Right forelimb (tissue), 1 donor: Measurements from ENCODE around the gene IRGQ.
"Not testable (repeated sequence)": the region's sequence is repeated elsewhere in the genome, so short reads cannot be mapped to it uniquely, and the experiment has no call there.

ENCODE experiments used
- DNase-seq: peaks from one replicate; pipeline ENCODE4 v3.0.0-alpha.2; 2018

The IRGQ gene

DNA sequence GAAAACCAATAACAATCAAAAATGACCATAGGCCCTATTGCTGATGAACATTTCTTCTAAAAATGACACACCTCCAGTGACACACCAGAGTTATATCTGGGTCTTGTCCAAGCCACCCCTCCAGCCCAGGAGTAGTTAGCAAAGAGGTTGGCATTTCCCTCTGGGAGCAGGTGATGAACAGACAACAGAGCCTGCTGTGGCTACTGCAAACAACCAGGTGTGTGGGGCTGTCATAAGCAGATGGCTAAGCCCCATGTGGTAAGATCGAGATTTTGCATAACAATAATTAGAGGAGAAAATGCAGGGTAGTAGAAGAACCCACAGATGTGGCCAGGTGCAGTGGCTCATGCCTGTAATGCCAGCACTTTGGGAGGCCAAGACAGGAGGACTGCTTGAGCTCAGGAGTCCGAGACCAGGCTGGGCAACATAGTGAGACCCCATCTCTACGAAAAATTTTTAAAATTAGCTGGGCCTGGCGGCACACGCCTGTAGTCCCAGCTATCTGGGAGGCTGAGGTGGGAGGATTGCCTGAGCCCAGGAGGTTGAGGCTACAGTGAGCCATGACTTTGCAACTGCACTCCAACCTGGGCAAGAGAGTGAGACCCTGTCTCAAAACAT lies 25.7 kb downstream of the IRGQ start:
- DNase-seq: no peak

DNA sequence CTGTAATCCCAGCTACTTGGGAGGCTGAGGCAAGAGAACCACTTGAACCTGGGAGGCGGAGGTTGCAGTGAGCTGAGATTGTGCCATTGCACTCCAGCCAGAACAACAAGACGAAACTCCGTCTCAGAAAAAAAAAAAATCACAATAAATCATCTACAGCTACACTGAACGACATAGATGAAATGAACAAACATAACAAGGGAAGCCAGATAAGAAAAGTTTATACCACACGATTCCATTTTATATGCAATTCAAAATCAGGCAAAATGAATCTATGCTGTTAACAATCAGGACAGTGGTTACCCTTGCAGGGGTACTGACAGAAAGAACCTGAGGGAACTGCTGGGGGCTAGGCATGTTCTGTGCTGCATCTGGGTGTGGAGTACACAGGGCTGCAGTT lies 26.3 kb downstream of the IRGQ start:
- DNase-seq: no peak

DNA sequence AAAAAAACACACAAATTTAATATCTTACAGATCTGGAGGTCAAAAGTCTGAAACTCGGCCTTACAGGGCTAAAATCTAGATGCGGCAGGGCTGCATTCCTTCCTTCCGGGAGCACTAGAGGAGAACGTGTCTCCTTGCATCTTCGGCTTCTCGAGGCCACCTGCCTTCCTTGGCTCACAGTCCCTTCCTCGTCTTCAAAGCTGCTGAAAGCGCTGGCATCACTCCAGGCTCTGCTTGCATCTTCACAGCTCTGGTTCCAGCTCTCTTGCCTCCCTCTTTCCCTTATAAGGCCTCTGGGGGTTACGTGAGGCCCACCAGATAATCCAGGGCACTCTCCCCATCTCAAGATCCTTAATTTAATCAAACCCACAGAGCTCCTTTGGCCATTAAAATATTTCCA lies 31.1 kb downstream of the IRGQ start:
- DNase-seq: no peak

DNA sequence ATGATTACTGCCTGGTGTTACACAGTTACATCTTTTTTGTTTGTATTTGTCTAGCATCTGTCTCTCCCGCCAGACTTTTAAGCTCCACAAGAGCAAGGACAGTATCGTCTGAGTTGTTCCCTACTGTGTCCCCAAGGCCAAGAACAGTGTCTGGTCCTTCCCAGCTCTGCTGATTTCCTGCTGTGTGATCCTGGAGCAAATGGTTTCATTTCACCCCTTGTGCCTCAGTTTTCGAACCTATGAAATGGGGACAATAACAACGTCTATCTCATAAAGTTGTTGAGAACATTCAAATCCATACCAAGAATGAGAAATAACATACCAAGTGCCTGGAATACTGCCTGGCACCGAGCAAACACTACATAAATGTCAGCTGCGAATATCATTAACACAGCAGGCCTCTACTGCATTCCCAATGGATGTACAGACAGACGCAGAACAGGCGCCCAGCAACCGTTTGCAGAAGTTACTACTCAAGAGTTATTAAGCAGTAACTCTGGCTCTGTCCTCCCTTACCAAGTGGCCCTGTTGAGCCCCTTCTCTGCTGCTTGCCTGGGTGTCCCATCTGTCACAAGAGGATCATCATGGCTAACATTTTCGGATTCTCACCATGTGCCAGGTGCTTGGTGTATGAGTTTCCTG lies 32.0 kb downstream of the IRGQ start:
- DNase-seq: no peak

DNA sequence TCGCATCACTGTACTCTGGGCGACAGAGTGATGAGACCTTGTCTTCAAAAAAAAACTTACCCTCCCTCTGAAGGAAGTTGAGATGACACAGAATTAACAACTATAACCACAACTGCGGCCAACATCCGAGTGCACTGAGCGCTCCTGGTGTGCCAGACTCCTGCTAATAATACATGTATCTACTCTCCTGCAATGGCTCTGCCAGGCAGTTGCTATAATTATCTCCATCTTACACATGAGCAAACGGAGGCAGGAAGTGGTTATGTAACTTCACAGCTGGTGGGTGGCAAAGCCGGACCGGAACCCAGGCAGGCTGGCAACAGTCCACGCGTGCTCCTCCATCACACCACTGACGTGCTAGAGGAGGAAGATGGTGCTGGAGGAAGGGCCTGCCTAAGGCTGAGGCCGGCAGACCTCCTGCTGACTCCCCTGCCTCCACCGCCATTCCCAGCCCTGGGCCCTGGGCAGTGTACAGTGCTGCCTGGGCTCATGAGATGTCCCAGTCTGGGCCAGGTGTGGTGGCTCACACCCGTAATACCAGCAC lies 33.2 kb downstream of the IRGQ start:
- DNase-seq: no peak

DNA sequence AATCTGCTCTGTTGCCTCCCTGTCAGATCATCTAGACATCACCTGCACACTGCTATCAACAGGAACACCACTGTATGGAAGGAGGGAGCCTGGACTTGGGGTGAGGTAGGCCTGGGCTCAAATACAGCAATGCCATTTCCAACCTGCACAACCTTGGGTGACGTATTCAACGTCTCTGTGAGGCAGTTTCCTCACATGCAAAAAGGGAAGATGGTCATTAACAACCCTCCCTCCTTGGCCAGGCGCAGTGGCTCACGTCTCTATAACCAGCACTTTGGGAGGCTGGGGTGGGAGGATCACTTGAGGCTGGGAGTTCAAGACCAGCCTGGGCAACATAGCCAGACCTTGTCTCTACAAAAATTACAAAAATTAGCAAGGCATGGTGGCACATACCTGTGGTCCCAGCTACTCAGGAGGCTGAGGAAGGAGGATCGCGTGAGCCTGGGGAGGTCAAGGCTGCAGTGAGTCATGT lies 33.7 kb downstream of the IRGQ start:
- no peak for DNase-seq

DNA sequence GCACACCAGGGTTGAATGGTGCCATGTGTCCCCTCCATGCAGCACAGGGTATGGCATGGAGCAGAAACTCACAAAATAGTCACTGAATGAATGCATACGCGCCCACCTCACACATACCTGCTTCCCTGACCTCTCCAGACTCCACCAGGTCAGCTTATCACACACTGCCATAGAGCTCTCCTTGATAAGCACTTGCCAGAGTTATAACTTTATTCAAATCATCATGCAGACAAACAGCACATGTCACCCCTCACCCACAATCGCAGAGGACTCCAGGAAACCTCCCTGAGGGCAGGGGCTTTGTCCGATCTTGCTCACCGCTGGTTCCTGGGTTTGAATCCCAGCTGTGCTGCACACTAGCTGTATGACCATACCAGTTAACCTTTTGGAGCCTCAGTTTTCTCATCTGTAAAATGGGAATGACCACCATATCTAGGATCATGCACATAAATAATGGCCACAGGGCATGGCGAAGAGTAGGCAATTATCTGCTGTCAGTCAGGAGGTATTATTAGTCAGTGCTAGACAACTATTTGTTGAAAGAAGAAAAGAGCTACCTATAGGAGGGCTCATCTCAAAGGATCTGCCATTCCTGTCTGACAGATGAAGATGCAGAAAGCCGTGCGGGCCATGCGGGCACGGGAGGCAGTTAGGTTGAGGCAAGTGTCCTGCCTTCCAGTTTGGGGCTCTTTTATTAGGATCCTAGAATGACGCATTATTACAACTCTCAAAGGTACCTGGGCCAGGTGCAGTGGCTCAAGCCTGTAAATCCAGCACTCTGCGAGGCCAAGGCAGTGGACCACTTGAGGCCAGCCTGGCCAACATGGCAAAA lies 34.6 kb downstream of the IRGQ start:
- DNase-seq: no peak

DNA sequence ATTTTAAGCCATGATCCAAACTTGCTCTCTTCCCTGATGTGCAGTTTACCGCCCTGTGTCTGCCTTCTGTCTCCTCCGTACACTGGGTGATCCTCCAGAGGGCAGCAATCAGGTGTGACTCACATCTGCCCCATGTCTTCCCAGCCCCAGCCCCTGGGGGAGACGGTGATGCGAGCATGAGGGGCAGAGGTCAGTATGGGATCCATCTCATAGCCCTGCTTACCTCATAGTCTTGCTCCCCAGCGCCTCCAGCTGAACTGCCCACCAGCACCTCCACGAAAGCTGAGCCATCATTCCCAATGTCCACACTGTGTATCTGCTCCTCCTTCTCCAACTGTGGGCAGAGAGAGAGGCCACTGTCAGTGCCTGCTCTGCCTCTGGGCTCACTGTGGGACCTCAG lies 35.2 kb downstream of the IRGQ start:
- no peak for DNase-seq

DNA sequence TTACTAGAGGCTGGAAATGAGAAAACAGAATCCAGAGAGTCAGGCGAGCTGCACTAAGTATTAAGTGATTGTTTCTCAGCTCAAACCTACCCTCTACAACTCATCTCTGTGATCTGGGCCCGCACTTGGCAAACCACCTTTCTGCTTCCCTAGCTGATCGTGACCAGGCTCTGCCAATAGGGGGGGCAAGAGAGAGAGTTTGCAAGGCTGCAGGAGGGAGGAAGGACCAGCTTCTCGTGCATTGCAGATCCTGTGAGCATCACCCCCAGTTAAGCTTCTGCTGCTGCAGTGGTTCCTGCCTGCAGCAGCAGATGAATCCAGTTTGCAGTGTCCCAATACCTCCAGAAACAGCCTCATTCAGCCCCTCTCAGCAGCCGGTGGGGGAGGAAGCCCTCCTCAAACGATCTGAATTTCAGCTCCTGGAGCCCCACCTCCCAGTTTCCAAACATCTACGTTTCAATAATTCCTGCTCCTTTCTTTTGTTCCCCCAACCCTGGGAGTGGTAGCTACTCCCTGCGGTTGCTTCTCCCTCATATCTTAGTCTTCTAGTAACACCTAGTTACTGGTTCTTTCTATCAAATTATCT lies 40.7 kb downstream of the IRGQ start:
- DNase-seq: peak; percentile 73

DNA sequence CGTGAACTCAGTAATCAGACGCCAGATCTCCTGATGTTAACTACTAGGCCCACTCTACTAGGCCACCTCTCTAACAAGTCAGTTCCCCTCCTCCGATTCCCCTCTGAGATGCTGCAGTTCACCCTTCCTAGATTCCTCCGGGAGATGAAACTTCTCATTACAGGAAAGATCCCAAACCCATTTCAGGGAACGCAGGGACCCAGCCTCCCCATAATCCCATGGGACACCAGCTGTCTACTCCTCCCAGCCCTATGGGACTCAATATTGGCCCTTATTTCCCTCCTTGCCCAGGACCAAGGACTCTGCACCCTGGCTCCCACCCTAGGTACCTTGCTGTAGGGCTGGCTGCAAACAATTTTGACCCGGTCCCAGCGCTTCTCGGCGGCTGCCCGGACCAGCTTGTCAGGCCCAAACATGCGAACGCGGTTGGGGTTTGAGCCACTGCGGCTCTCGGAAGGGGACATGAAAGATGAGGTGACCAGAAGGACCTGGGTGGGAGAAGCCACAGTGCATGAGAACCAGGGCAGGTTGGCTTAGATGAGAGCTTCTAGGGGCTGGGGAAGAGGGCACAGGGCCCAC lies 41.5 kb downstream of the IRGQ start:
- DNase-seq: no peak

DNA sequence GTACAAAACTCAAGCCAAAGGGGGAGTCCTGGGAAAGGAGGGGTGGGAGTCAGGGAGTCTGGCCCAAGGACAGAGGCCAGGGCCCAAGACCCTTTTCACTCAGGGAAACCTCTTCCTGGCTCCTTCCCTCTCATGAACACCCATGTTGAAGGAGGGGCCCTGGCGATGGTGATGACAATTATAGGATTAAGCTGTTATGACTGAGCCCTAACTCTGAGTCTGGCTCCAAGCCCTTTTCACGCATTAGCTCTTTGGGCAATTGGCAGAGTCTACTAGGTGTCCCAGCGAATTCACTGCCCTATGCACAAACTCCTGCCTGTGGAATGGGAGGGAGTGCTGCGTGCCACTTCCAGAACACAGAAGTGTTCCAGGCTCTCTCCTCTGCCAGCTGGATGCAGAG lies 42.3 kb downstream of the IRGQ start:
- DNase-seq: no peak

DNA sequence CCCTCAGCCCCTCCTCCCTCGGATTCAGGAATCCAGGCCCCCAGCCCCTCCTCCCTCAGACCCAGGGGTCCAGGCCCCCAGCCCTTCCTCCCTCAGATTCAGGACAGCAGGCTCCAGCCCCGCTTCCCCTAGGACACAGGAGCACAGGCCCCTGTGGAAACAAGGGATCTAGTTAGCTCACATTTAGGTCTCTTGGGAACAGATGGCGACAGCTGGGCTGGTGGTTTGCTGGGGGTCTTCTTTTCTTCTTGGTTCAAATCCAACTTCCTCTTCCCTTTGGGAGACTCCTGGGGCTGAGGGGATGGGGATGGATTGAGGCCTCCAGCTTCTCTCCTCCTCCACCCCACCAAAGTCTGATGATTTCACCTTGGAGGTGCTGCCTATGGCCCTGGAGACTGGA lies 43.3 kb downstream of the IRGQ start:
- no peak for DNase-seq

DNA sequence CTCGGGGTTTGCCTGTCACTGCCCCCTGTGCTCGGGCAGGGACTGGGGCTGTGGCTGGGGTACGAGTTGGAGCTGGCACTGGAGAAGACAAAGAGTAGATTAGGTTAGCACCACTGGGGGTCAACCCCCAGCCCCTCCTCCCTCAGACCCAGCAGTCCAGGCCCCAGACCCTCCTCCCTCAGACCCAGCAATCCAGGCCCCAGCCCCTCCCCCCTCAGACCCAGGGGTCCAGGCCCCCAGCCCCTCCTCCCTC lies 43.8 kb downstream of the IRGQ start:
- no peak for DNase-seq

DNA sequence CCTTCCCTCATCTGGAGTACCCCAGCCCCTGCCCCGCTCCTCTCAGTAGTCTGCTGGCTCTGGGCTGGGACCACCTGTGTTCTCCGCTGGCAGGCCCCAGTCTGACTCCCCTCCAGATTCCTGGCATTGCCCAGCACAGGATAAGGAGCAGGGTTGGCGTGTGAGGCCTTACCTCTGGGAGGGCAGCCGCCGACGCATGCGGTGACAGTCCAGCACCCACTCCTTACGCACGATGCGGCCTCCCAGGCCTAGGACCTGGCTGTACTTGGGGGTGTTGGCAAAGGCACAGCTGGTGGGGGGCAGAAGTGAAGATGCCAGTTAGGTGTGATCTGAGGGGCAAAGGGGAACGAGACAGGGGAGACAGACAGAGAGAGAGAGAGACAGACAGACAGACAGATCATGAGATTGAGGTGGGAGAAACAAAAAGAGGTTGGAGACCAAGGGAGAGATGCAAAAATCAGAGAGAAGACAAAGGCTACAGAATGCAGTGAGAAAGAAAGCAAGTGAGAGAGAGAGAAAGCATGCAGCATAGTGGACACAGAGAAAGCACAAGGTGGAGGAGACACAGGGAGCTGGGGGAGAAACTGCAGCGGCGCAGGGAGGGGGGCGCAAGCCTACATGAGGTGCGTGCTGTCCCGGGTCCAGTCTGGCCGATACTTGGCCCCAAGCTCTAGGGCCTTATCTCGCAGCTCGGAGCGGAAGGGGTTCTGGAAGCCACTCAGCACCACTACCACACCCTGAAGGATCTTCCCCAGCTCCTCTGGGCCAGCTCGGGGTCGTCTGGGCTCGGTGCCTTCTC lies 44.3 kb downstream of the IRGQ start:
- no peak for DNase-seq

DNA sequence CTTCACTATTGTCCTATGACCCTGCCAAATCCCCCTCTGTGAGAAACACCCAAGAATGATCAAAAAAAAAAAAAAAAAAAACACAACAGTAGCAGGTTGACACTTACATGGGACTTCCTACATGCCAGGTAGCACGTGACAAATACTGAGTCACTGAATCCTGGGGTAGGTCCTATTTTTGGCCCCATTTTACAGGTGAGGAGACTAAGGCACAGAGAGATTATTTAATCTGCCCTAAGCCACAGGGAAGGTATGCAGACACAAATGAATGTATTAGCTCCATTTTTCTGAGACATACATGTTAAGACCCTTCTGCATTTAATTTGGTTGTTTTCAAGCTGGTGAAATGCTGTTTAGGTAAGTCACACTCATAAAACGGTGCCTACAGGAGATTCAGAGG lies 47.2 kb downstream of the IRGQ start:
- no peak for DNase-seq

DNA sequence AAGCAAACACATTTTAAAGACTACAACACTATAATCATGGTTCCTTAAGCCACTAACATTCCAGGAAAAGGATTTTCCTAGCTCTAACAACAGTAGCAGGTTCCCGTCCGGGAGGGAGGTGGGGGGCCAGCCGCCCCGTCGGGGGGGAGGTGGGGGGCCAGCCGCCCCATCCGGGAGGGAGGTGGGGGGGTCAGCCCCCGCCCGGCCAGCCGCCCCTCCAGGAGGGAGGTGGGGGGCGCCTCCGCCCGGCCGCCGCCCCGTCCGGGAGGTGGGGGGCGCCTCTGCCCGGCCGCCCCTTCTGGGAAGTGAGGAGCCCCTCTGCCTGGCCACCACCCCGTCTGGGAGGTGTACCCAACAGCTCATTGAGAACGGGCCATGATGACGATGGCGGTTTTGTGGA lies 48.0 kb downstream of the IRGQ start:
- not testable (repeated sequence) for DNase-seq

DNA sequence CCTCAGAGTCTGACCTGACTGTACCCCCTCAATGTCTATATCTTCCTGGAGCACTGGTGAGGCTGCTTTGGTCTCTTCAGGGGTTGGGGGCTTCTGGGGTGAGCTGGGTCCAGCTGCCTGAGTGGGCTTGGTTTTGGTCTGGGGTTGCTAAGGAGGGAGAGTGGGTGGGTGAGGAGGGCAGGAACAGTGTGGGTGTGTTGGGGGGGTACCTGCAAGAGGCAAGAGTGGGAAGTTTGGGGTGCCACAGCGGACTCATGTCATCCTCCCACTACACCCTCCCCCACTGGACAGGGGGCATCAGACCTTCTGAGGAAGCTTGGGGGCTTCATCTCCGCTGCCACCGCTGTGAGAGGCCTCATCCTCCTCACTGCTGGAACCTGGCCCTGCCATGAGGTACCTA lies 49.4 kb downstream of the IRGQ start:
- DNase-seq: no peak

DNA sequence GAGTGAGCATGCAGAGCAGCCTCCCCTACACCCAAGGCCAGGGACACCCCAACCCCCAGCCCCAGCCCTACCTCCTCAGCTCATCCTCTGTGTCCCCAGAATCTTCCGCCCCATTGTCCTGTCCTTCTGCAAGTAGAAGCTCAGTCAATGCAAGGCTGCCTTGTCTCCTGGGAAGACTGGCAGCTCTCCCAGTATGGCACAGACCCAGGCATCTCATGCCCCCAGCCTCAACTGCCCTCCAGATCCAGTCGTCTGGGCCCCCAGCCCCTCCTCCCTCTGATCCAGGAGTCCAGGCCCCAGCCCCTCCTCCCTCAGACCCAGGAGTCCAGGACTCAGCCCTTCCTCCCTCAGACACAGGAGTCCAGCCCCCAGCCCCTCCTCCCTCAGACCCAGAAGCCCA lies 50.0 kb downstream of the IRGQ start:
- DNase-seq: no peak

DNA sequence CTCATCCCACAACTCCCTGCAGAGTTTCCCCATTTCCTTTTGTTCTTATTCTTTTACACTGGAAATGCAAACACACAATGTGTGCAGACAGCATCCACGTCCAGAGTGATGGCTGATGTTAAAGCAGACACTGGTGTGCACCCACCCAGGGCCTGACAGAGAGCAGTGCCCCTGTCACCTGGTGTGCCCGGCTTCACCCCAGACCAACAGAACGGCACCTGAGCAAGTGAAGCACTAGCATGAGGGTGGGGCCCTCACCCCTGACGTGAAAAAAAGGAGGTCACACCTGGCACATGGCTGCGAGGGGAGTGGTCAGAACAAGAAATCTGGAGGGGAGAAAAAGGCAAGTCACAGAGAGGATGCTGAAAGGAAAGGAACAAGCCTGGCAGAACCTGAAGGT lies 50.7 kb downstream of the IRGQ start:
- no peak for DNase-seq

DNA sequence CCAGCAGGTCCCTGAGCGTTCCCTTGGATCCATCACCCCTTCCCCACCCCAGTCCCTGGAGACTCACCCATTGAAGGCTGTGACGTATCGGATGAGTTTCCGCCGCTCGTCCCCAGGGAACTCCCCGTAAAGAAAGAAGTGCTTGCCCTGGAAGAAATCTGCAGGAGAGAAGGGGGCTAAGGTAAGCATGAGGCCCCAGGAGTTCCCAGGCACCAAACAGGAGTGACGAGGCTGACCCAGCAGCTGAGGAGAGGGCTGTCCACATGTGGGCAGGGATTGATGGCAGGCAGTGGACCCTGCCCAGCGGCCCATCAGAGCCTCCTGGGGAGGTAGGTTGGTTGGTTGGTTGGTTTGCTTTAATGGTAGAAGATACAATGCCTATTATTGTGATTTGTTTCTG lies 51.9 kb downstream of the IRGQ start:
- DNase-seq: no peak

DNA sequence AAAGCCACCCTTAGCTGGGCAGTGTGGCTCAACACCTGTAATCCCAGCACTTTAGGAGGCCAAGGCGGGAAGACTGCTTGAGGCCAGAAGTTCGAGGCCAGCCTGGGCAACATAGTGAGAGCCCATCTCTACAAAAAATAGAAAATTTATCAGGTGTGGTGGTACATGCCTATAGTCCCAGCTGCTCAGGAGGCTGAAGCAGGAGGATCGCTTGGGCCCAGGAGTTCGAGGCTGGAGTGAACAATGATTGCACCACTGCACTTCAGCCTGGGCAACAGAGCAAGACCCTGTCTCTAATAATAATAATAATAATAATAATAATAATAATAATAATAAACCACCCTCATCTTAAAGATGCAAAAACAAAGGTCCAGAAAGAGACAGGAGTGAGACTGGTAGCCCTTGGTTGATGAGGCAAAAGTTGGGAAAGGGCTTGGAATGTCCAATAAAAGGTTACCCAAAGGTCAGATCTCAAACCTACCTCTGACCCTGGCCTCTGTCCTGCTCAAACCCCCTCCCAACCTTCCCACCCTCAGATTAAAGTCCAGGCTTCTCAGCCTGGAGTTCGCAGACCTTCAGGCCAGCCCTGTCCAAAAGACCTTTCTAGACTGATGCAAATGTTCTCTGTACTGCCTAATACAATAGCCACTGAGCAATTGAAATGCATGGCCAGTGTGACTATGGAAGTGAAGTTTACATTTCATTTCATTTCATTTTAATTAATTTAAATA lies 53.8 kb downstream of the IRGQ start:
- DNase-seq: no peak

DNA sequence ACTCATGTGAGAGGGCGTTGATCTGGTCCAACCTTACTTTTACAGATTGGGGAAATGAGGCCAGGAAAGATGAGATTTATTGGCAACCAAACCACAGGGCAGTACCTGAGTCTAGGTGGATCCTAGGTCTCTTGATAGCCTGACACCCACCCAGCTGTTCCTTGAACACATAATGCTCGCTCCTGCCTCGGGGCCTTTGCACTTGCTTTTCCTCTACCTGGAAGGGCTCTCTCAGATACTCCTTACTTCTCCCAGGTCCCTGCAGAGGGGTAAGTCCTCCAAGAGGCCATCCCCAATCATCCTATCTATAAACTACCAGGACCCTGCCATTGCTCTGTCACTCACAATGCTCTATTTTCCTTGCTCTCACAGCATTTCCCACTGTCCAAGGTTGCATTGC lies 55.6 kb downstream of the IRGQ start:
- no peak for DNase-seq
